Stimulated activated CD4-positive, alpha-beta T cell treated with anti-CD3 and anti-CD28 coated beads, TNF-alpha, amount 100 ng/mL, for 24 hours (primary cell): ENCODE data around the gene UBE2J2.

Experiments
- DNase-seq, 3 experiments: peaks; one replicate each; pipeline ENCODE4 v3.0.0-alpha.2; 2020; ENCODE audit warnings: low read depth in 3 of 3

The UBE2J2 gene

GRCh38 chr1:1280782-1281481 lies 7.3 kb upstream of the UBE2J2 start:
- no peak for DNase-seq

GRCh38 chr1:1279028-1279427 lies 5.4 kb upstream of the UBE2J2 start:
- no peak for DNase-seq

GRCh38 chr1:1278620-1279019 lies 5.0 kb upstream of the UBE2J2 start:
- DNase-seq: no peak

- no peak for DNase-seq
Observed at GRCh38 chr1:1275836-1276235, 2.2 kb upstream of the UBE2J2 start.

GRCh38 chr1:1274931-1275431 lies 1.3 kb upstream of the UBE2J2 start:
- DNase-seq: no peak

- no peak for DNase-seq
Observed at GRCh38 chr1:1274299-1274930, 761 bp upstream of the UBE2J2 start.

- DNase-seq: no peak
Observed at GRCh38 chr1:1273209-1273511, 494 bp downstream of the UBE2J2 start.

- no peak for DNase-seq
Observed at GRCh38 chr1:1272341-1273208, 1.1 kb downstream of the UBE2J2 start.

GRCh38 chr1:1270813-1271212 lies 2.8 kb downstream of the UBE2J2 start:
- DNase-seq: no peak

GRCh38 chr1:1268284-1268682 lies 5.4 kb downstream of the UBE2J2 start:
- no peak for DNase-seq

GRCh38 chr1:1267488-1268283 lies 6.0 kb downstream of the UBE2J2 start:
- no peak for DNase-seq

- no peak for DNase-seq
Observed at GRCh38 chr1:1264868-1265272, 8.8 kb downstream of the UBE2J2 start.

GRCh38 chr1:1264026-1264425 lies 9.6 kb downstream of the UBE2J2 start:
- no peak for DNase-seq

GRCh38 chr1:1262758-1263157 lies 10.9 kb downstream of the UBE2J2 start:
- DNase-seq: no peak

GRCh38 chr1:1262071-1262470 lies 11.6 kb downstream of the UBE2J2 start:
- no peak for DNase-seq

GRCh38 chr1:1260843-1261560 lies 12.7 kb downstream of the UBE2J2 start:
- DNase-seq: no peak

GRCh38 chr1:1259951-1260600 lies 13.6 kb downstream of the UBE2J2 start:
- no peak for DNase-seq

GRCh38 chr1:1259540-1259939 lies 14.1 kb downstream of the UBE2J2 start:
- DNase-seq: no peak

- DNase-seq: no peak
Observed at GRCh38 chr1:1259119-1259488, 14.6 kb downstream of the UBE2J2 start.

GRCh38 chr1:1256956-1257871 lies 16.4 kb downstream of the UBE2J2 start:
- no peak for DNase-seq
